NK-92 (cell line): ENCODE measurements around the gene TEAD1.

Experiments used
- DNase-seq: peaks from one replicate; lab custom pipeline; 2025; ENCODE audit not compliant: unreplicated experiment; lab: John Stamatoyannopoulos, UW

The TEAD1 gene

GRCh38 chr11:12968826-12969225 lies 294.6 kb downstream of the TEAD1 start:
- no peak for DNase-seq

- no peak for DNase-seq
Measured at GRCh38 chr11:12971955-12972354, 297.7 kb downstream of the TEAD1 start.

GRCh38 chr11:12973528-12974181 lies 299.4 kb downstream of the TEAD1 start:
- DNase-seq: no peak

GRCh38 chr11:12975195-12975594 lies 301.0 kb downstream of the TEAD1 start:
- no peak for DNase-seq

- DNase-seq: no peak
Measured at GRCh38 chr11:12979928-12980689, 305.9 kb downstream of the TEAD1 start.

- no peak for DNase-seq
Measured at GRCh38 chr11:12981676-12982522, 307.7 kb downstream of the TEAD1 start.

- DNase-seq: no peak
Measured at GRCh38 chr11:12983336-12983735, 309.1 kb downstream of the TEAD1 start.

- no peak for DNase-seq
Measured at GRCh38 chr11:12986194-12986898, 312.1 kb downstream of the TEAD1 start.

- no peak for DNase-seq
Measured at GRCh38 chr11:12989428-12990161, 315.4 kb downstream of the TEAD1 start.

GRCh38 chr11:12990162-12990480 lies 315.9 kb downstream of the TEAD1 start:
- no peak for DNase-seq

GRCh38 chr11:12991426-12991825 lies 317.2 kb downstream of the TEAD1 start:
- DNase-seq: no peak

- no peak for DNase-seq
Measured at GRCh38 chr11:12993626-12994025, 319.4 kb downstream of the TEAD1 start.
